ENCODE data around the gene SGSH. TPM values are rescaled to one million over a fixed set of nuclear protein-coding genes. Genes with fewer than 3 reads are reported as not detected.
"Not testable (repeated sequence)": the region's sequence is repeated elsewhere in the genome, so short reads cannot be mapped to it uniquely, and the experiment has no call there.

SGSH gene
- total RNA-seq, 5 donors from 2014 or later (not counting 1 experiment from before 2014, with no cell fraction given): 133 to 197 (median 155) TPM

DNA sequence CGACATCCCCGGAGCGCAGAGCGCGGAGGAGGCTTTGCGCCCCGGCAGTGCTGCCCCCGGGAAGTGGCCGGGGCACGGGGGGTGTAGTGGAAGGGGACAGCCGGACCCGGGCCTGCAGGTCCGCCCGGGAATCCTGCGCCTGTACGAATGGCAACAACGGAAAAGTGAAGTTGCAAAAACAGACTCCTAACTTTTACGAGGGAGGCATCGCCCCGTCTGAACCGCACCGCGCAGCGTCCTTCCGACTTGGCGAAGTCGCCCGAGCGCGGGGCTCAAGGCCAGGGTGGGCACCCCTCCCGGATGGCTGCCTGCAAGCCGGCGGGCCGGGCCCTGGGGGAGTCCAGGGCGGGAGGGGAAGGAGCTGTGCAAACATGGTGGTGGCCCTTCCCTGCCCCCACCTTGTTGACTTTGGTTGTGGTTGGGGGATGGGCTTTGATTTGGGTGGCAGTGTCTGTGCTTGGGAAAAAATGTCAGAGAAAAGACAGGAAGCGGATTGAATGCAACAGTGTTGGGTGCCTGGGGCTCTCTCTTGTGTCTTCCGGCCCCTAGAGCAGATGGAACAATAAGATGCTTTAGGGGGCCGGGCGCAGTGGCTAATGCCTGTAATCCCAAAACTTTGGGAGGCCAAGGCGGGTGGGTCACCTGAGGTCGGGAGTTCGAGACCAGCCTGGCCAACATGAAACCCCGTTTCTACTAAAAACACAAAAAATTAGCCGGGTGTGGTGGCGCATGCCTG is 41.2 kb upstream of the SGSH start:
- H3K9me3 ChIP-seq: no peaks in the 10 kb centered on the region
- peaks cover 24 to 66% of the 10 kb centered on the region in 2 experiments for H3K4me1 ChIP-seq (ENCODE audit: control insufficient read depth in 1 of 2, extremely low read depth in 1 of 2, insufficient read depth in 2 of 2, low read length in 2 of 2)
- H3K27ac ChIP-seq (ENCODE audit: low read length): peak overlapping the region; percentile 89
- Mint-ChIP-seq H3K27me3 (no peaks in the 10 kb centered on the region), H3K4me1 (peaks cover 55 to 68% (median 56%) of the 10 kb centered on the region in 3 donors), H3K27ac (peak overlapping the region; percentile 91 to 94), H3K36me3 (peaks cover 13% of the 10 kb centered on the region), H3K9me3 (no peaks in the 10 kb centered on the region), H3K4me3 (peak overlapping the region; percentile 86 to 96 (median 90))
- no peaks in the 10 kb centered on the region for H3K27me3 ChIP-seq (replicated peaks in 1 of 2; ENCODE audit: control insufficient read depth in 2 of 2, extremely low read depth in 1 of 2, insufficient read depth in 2 of 2, low read length in 1 of 2)
- H3K36me3 ChIP-seq (ENCODE audit: control insufficient read depth in 2 of 2, extremely low read depth in 1 of 2, insufficient read depth in 1 of 2, low read length in 1 of 2): peaks cover 3 to 6% of the 10 kb centered on the region in 2 donors
- ChIA-PET CTCF (no interaction called here), POLR2A (no interaction called here)
- DNase-seq (peak; percentile 51 to 86 (median 70)), ATAC-seq (replicated peaks in 1 of 4) (peak; percentile 47 to 58 (median 50))
- 1% methylated on average over 35 of the region's 45 CpGs for WGBS (ENCODE audit: insufficient coverage)
- H3K4me3 ChIP-seq (ENCODE audit: control insufficient read depth in 1 of 2, extremely low read depth in 1 of 2, low read length in 1 of 2): peak overlapping the region; percentile 86 to 92

DNA sequence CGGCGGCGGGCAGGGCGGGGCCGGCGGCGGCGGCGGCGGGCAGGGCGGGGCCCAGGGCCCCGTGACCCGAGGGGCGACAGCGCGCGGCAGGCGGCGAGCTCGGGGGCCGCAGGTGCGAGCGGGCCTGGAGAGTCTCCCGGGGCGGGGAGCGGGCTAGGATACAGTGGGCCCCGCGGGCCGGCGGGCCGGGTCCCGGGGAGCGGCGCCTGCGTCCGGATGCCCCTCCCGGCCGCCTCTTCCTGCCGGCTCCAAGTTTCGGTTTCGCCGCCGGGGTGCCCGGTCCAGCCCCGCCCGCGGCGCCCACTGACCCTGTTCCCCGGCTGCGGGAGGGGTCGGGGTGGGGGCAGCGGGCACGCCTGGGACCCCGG is 40.6 kb upstream of the SGSH start, which contains the start of gene RNF213:
TSS of gene RNF213 (plus strand) at position 62 of the 368 bp plus-strand sequence. CDS start 2,830 bp downstream, outside the sequence.
- ATAC-seq (replicated peaks in 1 of 4) (peak; percentile 41 to 58 (median 54)), DNase-seq (peak in 31 of 35 experiments; percentile 24 to 76 (median 42))
- peak within 1 kb of the TSS; percentile 90 for H3K27ac ChIP-seq (ENCODE audit: low read length)
- no peaks in the 10 kb centered on the region for H3K9me3 ChIP-seq
- Mint-ChIP-seq H3K36me3 (peaks cover 10% of the 10 kb centered on the region), H3K27ac (peak within 1 kb of the TSS; percentile 99), H3K4me3 (peak within 1 kb of the TSS; percentile 89 to 96 (median 90)), H3K4me1 (peaks cover 51 to 66% (median 52%) of the 10 kb centered on the region in 3 donors), H3K9me3 (no peaks in the 10 kb centered on the region), H3K27me3 (no peaks in the 10 kb centered on the region)
- H3K27me3 ChIP-seq (replicated peaks in 1 of 2; ENCODE audit: control insufficient read depth in 2 of 2, extremely low read depth in 1 of 2, insufficient read depth in 2 of 2, low read length in 1 of 2): no peaks in the 10 kb centered on the region
- H3K4me1 ChIP-seq (ENCODE audit: control insufficient read depth in 1 of 2, extremely low read depth in 1 of 2, insufficient read depth in 2 of 2, low read length in 2 of 2): peaks cover 21 to 62% of the 10 kb centered on the region in 2 experiments
- peaks cover 0 to under 1% of the 10 kb centered on the region in 2 donors for H3K36me3 ChIP-seq (ENCODE audit: control insufficient read depth in 2 of 2, extremely low read depth in 1 of 2, insufficient read depth in 1 of 2, low read length in 1 of 2)
- ChIA-PET CTCF (no interaction called here), POLR2A (no interaction called here)
- H3K4me3 ChIP-seq (ENCODE audit: control insufficient read depth in 1 of 2, extremely low read depth in 1 of 2, low read length in 1 of 2): peak within 1 kb of the TSS; percentile 86 to 92
- under 1% methylated on average over 50 of the region's 54 CpGs for WGBS (ENCODE audit: insufficient coverage)

DNA sequence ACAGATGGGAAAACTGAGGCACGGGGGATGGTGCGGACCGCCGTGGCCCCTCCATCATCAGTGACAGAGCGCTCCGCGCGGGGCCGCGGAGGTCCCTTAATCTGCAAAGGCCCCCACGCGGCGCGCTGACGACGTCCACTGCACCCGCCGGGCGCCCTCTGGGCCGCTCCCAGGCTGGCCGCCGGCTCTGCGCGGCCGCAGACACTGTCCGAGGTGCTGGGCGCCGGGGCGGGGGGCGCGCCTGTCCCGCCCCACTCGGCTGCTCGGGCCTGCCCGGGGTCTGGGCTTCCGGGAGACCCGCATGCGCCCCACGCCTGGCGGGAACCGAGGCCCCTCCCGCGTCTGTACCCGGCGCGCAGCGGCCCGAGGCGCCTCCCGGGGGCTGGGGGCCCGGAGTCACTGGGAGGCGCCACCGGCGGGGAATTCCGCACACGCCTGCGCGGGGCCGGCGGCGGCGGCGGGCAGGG is 40.0 kb upstream of the SGSH start:
- no peaks in the 10 kb centered on the region for H3K27me3 Mint-ChIP-seq
- H3K4me3 Mint-ChIP-seq: peak overlapping the region; percentile 86 to 96 (median 89)
- peak; percentile 51 to 91 (median 73) for DNase-seq
- Histone ChIP-seq H3K4me3 (ENCODE audit: control insufficient read depth in 1 of 2, extremely low read depth in 1 of 2, low read length in 1 of 2) (peak overlapping the region; percentile 47 to 54), H3K36me3 (ENCODE audit: control insufficient read depth in 2 of 2, extremely low read depth in 1 of 2, insufficient read depth in 1 of 2, low read length in 1 of 2) (no peaks in the 10 kb centered on the region), H3K4me1 (ENCODE audit: control insufficient read depth in 1 of 2, extremely low read depth in 1 of 2, insufficient read depth in 2 of 2, low read length in 2 of 2) (peaks cover 15 to 61% of the 10 kb centered on the region in 2 experiments), H3K27me3 (replicated peaks in 1 of 2; ENCODE audit: control insufficient read depth in 2 of 2, extremely low read depth in 1 of 2, insufficient read depth in 2 of 2, low read length in 1 of 2) (no peaks in the 10 kb centered on the region), H3K27ac (ENCODE audit: low read length) (peak overlapping the region; percentile 90), H3K9me3 (no peaks in the 10 kb centered on the region)
- no peaks in the 10 kb centered on the region for H3K9me3 Mint-ChIP-seq
- WGBS (ENCODE audit: insufficient coverage): 3% methylated on average over 49 of the region's 63 CpGs
- peak overlapping the region; percentile 99 for H3K27ac Mint-ChIP-seq
- peak; percentile 47 to 71 (median 52) for ATAC-seq (replicated peaks in 1 of 4)
- H3K36me3 Mint-ChIP-seq: peaks cover 8% of the 10 kb centered on the region
- POLR2A ChIA-PET: no interaction called here
- H3K4me1 Mint-ChIP-seq: peaks cover 45 to 67% (median 48%) of the 10 kb centered on the region in 3 donors
- CTCF ChIA-PET: no interaction called here

DNA sequence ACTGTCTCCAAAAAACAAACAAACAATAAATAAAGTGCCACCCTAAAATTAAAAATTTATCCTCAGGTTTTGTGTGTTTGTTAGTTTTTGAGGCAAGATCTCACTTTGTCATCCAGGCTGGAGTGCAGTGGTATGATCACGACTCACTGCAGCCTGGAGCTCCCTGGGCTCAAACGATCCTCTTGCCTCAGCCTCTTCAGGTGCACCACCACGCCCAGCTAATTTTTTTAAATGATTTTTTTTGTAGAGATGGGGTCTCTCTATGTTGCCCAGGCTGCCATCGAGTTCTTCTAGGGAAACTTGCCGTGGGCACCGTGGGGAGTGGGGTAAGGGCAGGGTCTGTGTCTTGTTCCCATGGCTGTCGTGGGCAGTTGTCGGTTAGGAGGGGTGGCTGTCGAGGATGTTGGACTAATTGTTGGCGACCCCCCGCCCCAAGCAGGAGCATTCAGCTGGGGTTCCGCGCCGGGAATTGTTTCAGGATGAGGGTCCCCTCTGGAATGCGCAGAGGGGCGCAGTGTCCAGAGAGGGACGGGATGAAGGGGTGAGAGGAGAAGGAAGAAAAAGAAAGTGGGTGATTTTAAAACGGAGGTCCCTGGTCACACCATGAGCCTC is 39.4 kb upstream of the SGSH start:
- H3K4me3 Mint-ChIP-seq: peak overlapping the region; percentile 86 to 96 (median 89)
- DNase-seq: peak in 3 of 35 experiments; percentile 16 to 33 (median 17)
- peak overlapping the region; percentile 99 for H3K27ac Mint-ChIP-seq
- Histone ChIP-seq H3K4me3 (ENCODE audit: control insufficient read depth in 1 of 2, extremely low read depth in 1 of 2, low read length in 1 of 2) (peak overlapping the region; percentile 47 to 54), H3K27ac (ENCODE audit: low read length) (peak overlapping the region; percentile 90), H3K9me3 (no peaks in the 10 kb centered on the region), H3K36me3 (ENCODE audit: control insufficient read depth in 2 of 2, extremely low read depth in 1 of 2, insufficient read depth in 1 of 2, low read length in 1 of 2) (no peaks in the 10 kb centered on the region), H3K27me3 (replicated peaks in 1 of 2; ENCODE audit: control insufficient read depth in 2 of 2, extremely low read depth in 1 of 2, insufficient read depth in 2 of 2, low read length in 1 of 2) (no peaks in the 10 kb centered on the region), H3K4me1 (ENCODE audit: control insufficient read depth in 1 of 2, extremely low read depth in 1 of 2, insufficient read depth in 2 of 2, low read length in 2 of 2) (peaks cover 15 to 61% of the 10 kb centered on the region in 2 experiments)
- H3K27me3 Mint-ChIP-seq: no peaks in the 10 kb centered on the region
- peaks cover 44 to 67% (median 51%) of the 10 kb centered on the region in 3 donors for H3K4me1 Mint-ChIP-seq
- ChIA-PET CTCF (no interaction called here), POLR2A (no interaction called here)
- WGBS (ENCODE audit: insufficient coverage): 50% methylated on average over 17 of the region's 18 CpGs
- H3K9me3 Mint-ChIP-seq: no peaks in the 10 kb centered on the region
- no peak for ATAC-seq (replicated peaks in 1 of 4)
- peaks cover 5% of the 10 kb centered on the region for H3K36me3 Mint-ChIP-seq

DNA sequence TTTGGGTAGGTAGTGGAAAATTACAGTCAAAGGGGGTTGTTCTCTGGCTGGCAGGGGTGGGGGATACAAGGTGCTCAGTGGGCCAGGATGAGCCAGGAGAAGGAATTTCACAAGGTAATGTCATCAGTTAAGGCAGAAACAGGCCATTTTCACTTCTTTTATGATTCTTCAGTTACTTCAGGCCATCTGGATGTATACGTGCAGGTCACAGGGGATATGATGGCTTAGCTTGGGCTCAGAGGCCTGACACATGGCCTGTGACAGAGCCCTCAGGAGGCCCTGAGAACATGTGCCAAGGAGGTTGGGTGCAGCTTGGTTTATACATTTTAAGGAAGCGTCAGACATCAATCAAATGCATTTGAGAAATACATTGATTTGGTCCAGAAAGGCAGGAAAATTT is 38.2 kb upstream of the SGSH start:
- CTCF ChIA-PET; DNase-seq; H3K9me3 ChIP-seq; H3K4me3 ChIP-seq (ENCODE audit: control insufficient read depth in 1 of 2, extremely low read depth in 1 of 2, low read length in 1 of 2); ATAC-seq (replicated peaks in 1 of 4); H3K36me3 ChIP-seq (ENCODE audit: control insufficient read depth in 2 of 2, extremely low read depth in 1 of 2, insufficient read depth in 1 of 2, low read length in 1 of 2); H3K27me3 ChIP-seq (replicated peaks in 1 of 2; ENCODE audit: control insufficient read depth in 2 of 2, extremely low read depth in 1 of 2, insufficient read depth in 2 of 2, low read length in 1 of 2); POLR2A ChIA-PET; H3K36me3 Mint-ChIP-seq; H3K27me3 Mint-ChIP-seq; H3K9me3 Mint-ChIP-seq: not testable (repeated sequence)
- Mint-ChIP-seq H3K4me3 (peak overlapping the region; percentile 2 to 96 (median 52)), H3K27ac (peak overlapping the region; percentile 99), H3K4me1 (peaks cover 38 to 74% (median 57%) of the 10 kb centered on the region in 3 donors)
- Histone ChIP-seq H3K4me1 (ENCODE audit: control insufficient read depth in 1 of 2, extremely low read depth in 1 of 2, insufficient read depth in 2 of 2, low read length in 2 of 2) (peaks cover 14 to 61% of the 10 kb centered on the region in 2 experiments), H3K27ac (ENCODE audit: low read length) (peak overlapping the region; percentile 90)
- WGBS (ENCODE audit: insufficient coverage): no CpG with 5 or more reads among the region's 2 CpGs

DNA sequence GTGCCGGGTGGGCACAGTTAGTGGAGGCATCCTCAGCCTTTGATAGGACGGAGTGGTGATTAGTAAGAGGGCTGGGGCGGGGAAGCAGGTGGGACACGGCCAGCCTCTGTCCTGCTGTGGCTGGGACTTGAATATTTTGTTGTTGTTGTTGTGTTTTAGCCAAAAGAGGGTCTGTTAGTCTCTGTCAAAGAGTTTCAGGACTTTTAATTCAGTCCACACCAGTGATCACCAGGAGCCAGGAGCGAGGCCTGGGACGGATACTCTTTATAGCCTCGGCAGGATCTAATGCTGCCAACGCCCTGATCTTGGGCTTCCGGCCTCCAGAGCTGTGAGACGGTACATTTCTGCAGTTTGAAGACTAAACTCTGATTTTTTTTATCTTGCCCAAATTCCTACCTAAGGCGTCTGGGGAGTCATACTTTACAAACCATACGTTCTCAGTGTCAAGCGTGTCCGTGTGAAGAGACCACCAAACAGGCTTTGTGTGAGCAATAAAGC is 37.6 kb upstream of the SGSH start:
- Mint-ChIP-seq H3K4me1 (peaks cover 37 to 74% (median 57%) of the 10 kb centered on the region in 3 donors), H3K4me3 (peak overlapping the region in 2 of 3 donors; percentile 52 to 96), H3K9me3 (no peaks in the 10 kb centered on the region), H3K27ac (peak overlapping the region; percentile 99), H3K36me3 (no peaks in the 10 kb centered on the region), H3K27me3 (no peaks in the 10 kb centered on the region)
- WGBS (ENCODE audit: insufficient coverage): 87% methylated on average over 10 of the region's 14 CpGs
- Histone ChIP-seq H3K27me3 (replicated peaks in 1 of 2; ENCODE audit: control insufficient read depth in 2 of 2, extremely low read depth in 1 of 2, insufficient read depth in 2 of 2, low read length in 1 of 2) (no peaks in the 10 kb centered on the region), H3K27ac (ENCODE audit: low read length) (no peak overlapping the region), H3K4me1 (ENCODE audit: control insufficient read depth in 1 of 2, extremely low read depth in 1 of 2, insufficient read depth in 2 of 2, low read length in 2 of 2) (peaks cover 9 to 61% of the 10 kb centered on the region in 2 experiments), H3K4me3 (ENCODE audit: control insufficient read depth in 1 of 2, extremely low read depth in 1 of 2, low read length in 1 of 2) (no peak overlapping the region), H3K36me3 (ENCODE audit: control insufficient read depth in 2 of 2, extremely low read depth in 1 of 2, insufficient read depth in 1 of 2, low read length in 1 of 2) (no peaks in the 10 kb centered on the region), H3K9me3 (no peaks in the 10 kb centered on the region)
- DNase-seq (no peak), ATAC-seq (replicated peaks in 1 of 4) (no peak)
- CTCF ChIA-PET: no interaction called here
- POLR2A ChIA-PET: no interaction called here

Measured in T-cell (primary cell).